ENCODE measurements around the gene KCNRG. TPM values are rescaled to one million over a fixed set of nuclear protein-coding genes. Genes with fewer than 3 reads are reported as not detected.

KCNRG gene
- total RNA-seq, result 4.2 and 4.5 TPM in 2 replicates

GRCh38 chr13:50015258-50015657 is at the start of gene KCNRG:
KCNRG (plus strand) TSS chr13:50015444; CDS start chr13:50015494, 50 bp downstream.
- H3K4me3 ChIP-seq (ENCODE audit: low read depth, low read length), result no peak within 1 kb of the TSS
- no peaks in the 10 kb centered on the region for H3K27me3 ChIP-seq (ENCODE audit: control insufficient read depth, insufficient read depth, low read length)
- no peak for FAIRE-seq
- no peak for TF ChIP-seq CTCF (IDR thresholded peaks at IDR 0.05; ENCODE audit: insufficient read depth, low read length, severe bottlenecking)
- peaks cover 7% of the 10 kb centered on the region for H3K36me3 ChIP-seq (ENCODE audit: control insufficient read depth, insufficient read depth, low read length)
- peak; percentile 5 for DNase-seq (ENCODE audit: low read depth)

GRCh38 chr13:49967456-49967855 is 47.8 kb upstream of the KCNRG start:
- no peak overlapping the region for H3K4me3 ChIP-seq (ENCODE audit: low read depth, low read length)
- FAIRE-seq (no peak), DNase-seq (ENCODE audit: low read depth) (no peak)
- no peaks in the 10 kb centered on the region for H3K36me3 ChIP-seq (ENCODE audit: control insufficient read depth, insufficient read depth, low read length)
- no peak for TF ChIP-seq CTCF (IDR thresholded peaks at IDR 0.05; ENCODE audit: insufficient read depth, low read length, severe bottlenecking)
- H3K27me3 ChIP-seq (ENCODE audit: control insufficient read depth, insufficient read depth, low read length), result no peaks in the 10 kb centered on the region

- FAIRE-seq, result no peak
- no peak for TF ChIP-seq CTCF (IDR thresholded peaks at IDR 0.05; ENCODE audit: insufficient read depth, low read length, severe bottlenecking)
Measured at GRCh38 chr13:49972709-49973108, 42.5 kb upstream of the KCNRG start.

GRCh38 chr13:49975826-49976225 is 39.4 kb upstream of the KCNRG start:
- H3K4me3 ChIP-seq (ENCODE audit: low read depth, low read length), result no peak overlapping the region
- no peaks in the 10 kb centered on the region for H3K27me3 ChIP-seq (ENCODE audit: control insufficient read depth, insufficient read depth, low read length)
- H3K36me3 ChIP-seq (ENCODE audit: control insufficient read depth, insufficient read depth, low read length), result no peaks in the 10 kb centered on the region
- DNase-seq (ENCODE audit: low read depth), result no peak
- FAIRE-seq, result no peak
- no peak for TF ChIP-seq CTCF (IDR thresholded peaks at IDR 0.05; ENCODE audit: insufficient read depth, low read length, severe bottlenecking)

More at GRCh38 chr13:49972709-49973108, 42.5 kb upstream of the KCNRG start:
- H3K4me3 ChIP-seq (ENCODE audit: low read depth, low read length), result no peak overlapping the region
- DNase-seq (ENCODE audit: low read depth), result no peak
- no peaks in the 10 kb centered on the region for H3K36me3 ChIP-seq (ENCODE audit: control insufficient read depth, insufficient read depth, low read length)
- H3K27me3 ChIP-seq (ENCODE audit: control insufficient read depth, insufficient read depth, low read length), result no peaks in the 10 kb centered on the region

- H3K4me3 ChIP-seq (ENCODE audit: low read depth, low read length), result no peak overlapping the region
- peak; percentile 66 for DNase-seq (ENCODE audit: low read depth)
- peak; percentile 13 for FAIRE-seq
Measured at GRCh38 chr13:49976314-49977258, 38.7 kb upstream of the KCNRG start.

More at GRCh38 chr13:49976314-49977258, 38.7 kb upstream of the KCNRG start:
- Histone ChIP-seq H3K27me3 (ENCODE audit: control insufficient read depth, insufficient read depth, low read length) (no peaks in the 10 kb centered on the region), H3K36me3 (ENCODE audit: control insufficient read depth, insufficient read depth, low read length) (no peaks in the 10 kb centered on the region)
- peak; percentile 88 for TF ChIP-seq CTCF (IDR thresholded peaks at IDR 0.05; ENCODE audit: insufficient read depth, low read length, severe bottlenecking)

Data from bronchial epithelial cell (primary cell).